DND-41 (cell line): Measurements from ENCODE around the gene PLEKHJ1.

ENCODE experiments used
- EZH2 ChIP-seq: IDR thresholded peaks from 3 replicates; pipeline ENCODE4 v1.6.1; 2012; ENCODE audit warnings: borderline replicate concordance, low read depth, mild to moderate bottlenecking, moderate library complexity, low read length, inconsistent platforms; ENCODE audit not compliant: severe bottlenecking
- TF ChIP-seq, protein P1 (sequence below): IDR thresholded peaks from 2 replicates; pipeline ENCODE4 v1.5.1; 2012; ENCODE audit warnings: borderline replicate concordance, low read length, moderate library complexity, mild to moderate bottlenecking; ENCODE audit not compliant: poor library complexity, severe bottlenecking; ENCODE audit errors: extremely low read depth

GRCh38 chr19:2195914-2196313 lies 40.2 kb downstream of the PLEKHJ1 start:
- TF ChIP-seq, protein P1, sequence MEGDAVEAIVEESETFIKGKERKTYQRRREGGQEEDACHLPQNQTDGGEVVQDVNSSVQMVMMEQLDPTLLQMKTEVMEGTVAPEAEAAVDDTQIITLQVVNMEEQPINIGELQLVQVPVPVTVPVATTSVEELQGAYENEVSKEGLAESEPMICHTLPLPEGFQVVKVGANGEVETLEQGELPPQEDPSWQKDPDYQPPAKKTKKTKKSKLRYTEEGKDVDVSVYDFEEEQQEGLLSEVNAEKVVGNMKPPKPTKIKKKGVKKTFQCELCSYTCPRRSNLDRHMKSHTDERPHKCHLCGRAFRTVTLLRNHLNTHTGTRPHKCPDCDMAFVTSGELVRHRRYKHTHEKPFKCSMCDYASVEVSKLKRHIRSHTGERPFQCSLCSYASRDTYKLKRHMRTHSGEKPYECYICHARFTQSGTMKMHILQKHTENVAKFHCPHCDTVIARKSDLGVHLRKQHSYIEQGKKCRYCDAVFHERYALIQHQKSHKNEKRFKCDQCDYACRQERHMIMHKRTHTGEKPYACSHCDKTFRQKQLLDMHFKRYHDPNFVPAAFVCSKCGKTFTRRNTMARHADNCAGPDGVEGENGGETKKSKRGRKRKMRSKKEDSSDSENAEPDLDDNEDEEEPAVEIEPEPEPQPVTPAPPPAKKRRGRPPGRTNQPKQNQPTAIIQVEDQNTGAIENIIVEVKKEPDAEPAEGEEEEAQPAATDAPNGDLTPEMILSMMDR, result no peak
- no peak for TF ChIP-seq EZH2
